Osteoblast (primary cell): ENCODE results near the gene TTC31. TPM values are rescaled to one million over a fixed set of nuclear protein-coding genes. Genes with fewer than 3 reads are reported as not detected.

ENCODE experiments used
- DNase-seq: peaks from one replicate; pipeline ENCODE4 v3.0.0; 2011; ENCODE audit warnings: low spot score, mixed read lengths; ENCODE audit not compliant: insufficient read length; ENCODE audit errors: missing footprints
- H2AFZ ChIP-seq: 2 replicates; pipeline ENCODE4 v1.6.0; 2011; ENCODE audit warnings: mild to moderate bottlenecking, low read length
- H3K27ac ChIP-seq: 2 replicates; pipeline ENCODE4 v1.5.1; 2011; ENCODE audit warnings: mild to moderate bottlenecking, low read depth, low read length, moderate library complexity
- H3K27me3 ChIP-seq: 2 replicates; pipeline ENCODE4 v1.6.0; 2012; ENCODE audit warnings: mild to moderate bottlenecking, control low read depth, inconsistent platforms, low read length, moderate library complexity; ENCODE audit not compliant: insufficient read depth
- H3K36me3 ChIP-seq: 2 replicates; pipeline ENCODE4 v1.5.1; 2011; ENCODE audit warnings: mild to moderate bottlenecking, low read length, control low read depth, moderate library complexity; ENCODE audit not compliant: insufficient read depth
- H3K4me1 ChIP-seq: 2 replicates; pipeline ENCODE4 v1.5.1; 2011; ENCODE audit warnings: mild to moderate bottlenecking, low read length, control low read depth, moderate library complexity; ENCODE audit not compliant: insufficient read depth
- H3K4me2 ChIP-seq: 2 replicates; pipeline ENCODE4 v1.6.0; 2011; ENCODE audit warnings: mild to moderate bottlenecking, low read length; ENCODE audit not compliant: insufficient read depth
- H3K4me3 ChIP-seq: fragments of 200-600 bp; sonication (generic); 3 replicates; pipeline ENCODE4 v1.5.1; 2012; ENCODE audit warnings: mild to moderate bottlenecking, low read length, inconsistent platforms; ENCODE audit not compliant: insufficient read depth
- H3K79me2 ChIP-seq: 2 replicates; pipeline ENCODE4 v1.6.0; 2012; ENCODE audit warnings: mild to moderate bottlenecking, low read length, control low read depth, inconsistent platforms; ENCODE audit not compliant: insufficient read depth
- H3K9me3 ChIP-seq: 2 replicates; pipeline ENCODE4 v1.5.1; 2011; ENCODE audit warnings: low read depth, low read length, control low read depth
- H4K20me1 ChIP-seq: 2 replicates; pipeline ENCODE4 v1.6.0; 2012; ENCODE audit warnings: mild to moderate bottlenecking, low read length, control low read depth; ENCODE audit not compliant: insufficient read depth
- total RNA-seq: library from RNA; depleted of rRNA; stranded (reverse); fragments of >200 nt; gene quantifications from 2 replicates; pipeline ENCODE4 v1.2.3, GENCODE V29; 2012
- TF ChIP-seq, protein P1 (sequence below): IDR thresholded peaks from 2 replicates; pipeline ENCODE4 v1.5.1; 2011; ENCODE audit warnings: mild to moderate bottlenecking, low read depth, low read length, moderate library complexity; ENCODE audit errors: extremely low read depth

The TTC31 gene
- total RNA-seq, 1 donor, result 17.0 TPM

- TF ChIP-seq, protein P1, sequence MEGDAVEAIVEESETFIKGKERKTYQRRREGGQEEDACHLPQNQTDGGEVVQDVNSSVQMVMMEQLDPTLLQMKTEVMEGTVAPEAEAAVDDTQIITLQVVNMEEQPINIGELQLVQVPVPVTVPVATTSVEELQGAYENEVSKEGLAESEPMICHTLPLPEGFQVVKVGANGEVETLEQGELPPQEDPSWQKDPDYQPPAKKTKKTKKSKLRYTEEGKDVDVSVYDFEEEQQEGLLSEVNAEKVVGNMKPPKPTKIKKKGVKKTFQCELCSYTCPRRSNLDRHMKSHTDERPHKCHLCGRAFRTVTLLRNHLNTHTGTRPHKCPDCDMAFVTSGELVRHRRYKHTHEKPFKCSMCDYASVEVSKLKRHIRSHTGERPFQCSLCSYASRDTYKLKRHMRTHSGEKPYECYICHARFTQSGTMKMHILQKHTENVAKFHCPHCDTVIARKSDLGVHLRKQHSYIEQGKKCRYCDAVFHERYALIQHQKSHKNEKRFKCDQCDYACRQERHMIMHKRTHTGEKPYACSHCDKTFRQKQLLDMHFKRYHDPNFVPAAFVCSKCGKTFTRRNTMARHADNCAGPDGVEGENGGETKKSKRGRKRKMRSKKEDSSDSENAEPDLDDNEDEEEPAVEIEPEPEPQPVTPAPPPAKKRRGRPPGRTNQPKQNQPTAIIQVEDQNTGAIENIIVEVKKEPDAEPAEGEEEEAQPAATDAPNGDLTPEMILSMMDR, result no peak
- Histone ChIP-seq H4K20me1 (peaks cover 16% of the 10 kb centered on the region), H3K4me1 (peaks cover 27% of the 10 kb centered on the region), H3K9me3 (no peaks in the 10 kb centered on the region), H3K36me3 (peaks cover 27% of the 10 kb centered on the region), H3K27ac (no peak overlapping the region), H3K79me2 (peaks cover 44% of the 10 kb centered on the region), H3K27me3 (no peaks in the 10 kb centered on the region), H3K4me3 (no peak overlapping the region), H2AFZ (no peak overlapping the region), H3K4me2 (no peak overlapping the region)
- DNase-seq, result peak; percentile 54
These were observed 43.9 kb downstream of the TTC31 start for GRCh38 chr2:74526649-74527230.

GRCh38 chr2:74527741-74528140 lies 44.9 kb downstream of the TTC31 start:
- H3K4me1 ChIP-seq, result peaks cover 29% of the 10 kb centered on the region
- H3K9me3 ChIP-seq, result no peaks in the 10 kb centered on the region
- no peak overlapping the region for H3K27ac ChIP-seq
- no peak overlapping the region for H3K4me2 ChIP-seq
- H4K20me1 ChIP-seq, result peaks cover 16% of the 10 kb centered on the region
- no peak overlapping the region for H2AFZ ChIP-seq
- no peak for DNase-seq
- H3K4me3 ChIP-seq, result no peak overlapping the region
- H3K36me3 ChIP-seq, result peaks cover 31% of the 10 kb centered on the region
- H3K27me3 ChIP-seq, result no peaks in the 10 kb centered on the region
- TF ChIP-seq, protein P1, result no peak
- peaks cover 47% of the 10 kb centered on the region for H3K79me2 ChIP-seq

GRCh38 chr2:74528600-74529356 lies 45.9 kb downstream of the TTC31 start:
- Histone ChIP-seq H3K4me2 (peak overlapping the region; percentile 99), H3K27me3 (no peaks in the 10 kb centered on the region), H3K27ac (peak overlapping the region; percentile 93), H2AFZ (peak overlapping the region; percentile 80), H3K4me3 (peak overlapping the region; percentile 93), H3K9me3 (no peaks in the 10 kb centered on the region), H4K20me1 (peaks cover 16% of the 10 kb centered on the region), H3K36me3 (peaks cover 42% of the 10 kb centered on the region), H3K4me1 (peaks cover 29% of the 10 kb centered on the region), H3K79me2 (peaks cover 47% of the 10 kb centered on the region)
- TF ChIP-seq, protein P1, result no peak
- peak; percentile 66 for DNase-seq
